Fibroblast of the aortic adventitia (primary cell): ENCODE data around the gene EFCAB11. TPM values are rescaled to one million over a fixed set of nuclear protein-coding genes. Genes with fewer than 3 reads are reported as not detected.

ENCODE experiments used
- DNase-seq: peaks from one replicate; pipeline ENCODE4 v3.0.0-alpha.2; 2010; ENCODE audit warnings: low read depth
- H3K4me3 ChIP-seq: 2 replicates; pipeline ENCODE4 v1.5.1; 2011; ENCODE audit warnings: low read depth, mild to moderate bottlenecking, control low read depth, low read length, moderate library complexity
- CTCF ChIP-seq: IDR thresholded peaks from 2 replicates; pipeline ENCODE4 v1.5.1; 2011; ENCODE audit warnings: mild to moderate bottlenecking, low read length, control low read depth, inconsistent platforms; ENCODE audit not compliant: insufficient read depth
- total RNA-seq: library from RNA; depleted of rRNA; stranded (reverse); fragments of >200 nt; gene quantifications from 2 replicates; pipeline ENCODE4 v1.2.3, GENCODE V29; 2012; ENCODE audit warnings: low replicate concordance

Gene EFCAB11
- total RNA-seq, 1 donor, result 11.1 TPM

DNA sequence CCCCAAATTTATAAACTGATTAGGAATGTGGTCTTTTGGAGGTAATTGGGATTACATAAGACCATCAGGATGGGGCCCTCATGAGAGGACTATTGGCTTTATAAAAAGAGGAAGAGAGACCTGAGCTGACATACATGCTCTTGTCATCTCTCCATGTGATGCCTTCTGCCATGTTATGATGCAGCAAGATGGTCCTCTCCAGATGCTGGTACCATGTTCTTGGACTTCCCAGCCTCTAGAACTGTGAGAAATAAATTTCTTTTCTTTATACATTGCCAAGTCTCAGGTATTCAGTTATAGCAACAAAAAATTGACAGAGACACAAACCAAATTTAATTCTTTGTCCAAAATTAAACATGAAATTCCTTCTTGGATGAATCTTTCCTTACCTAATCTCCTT is 92.9 kb downstream of the EFCAB11 start:
- no peak overlapping the region for H3K4me3 ChIP-seq
- no peak for TF ChIP-seq CTCF
- DNase-seq, result no peak

DNA sequence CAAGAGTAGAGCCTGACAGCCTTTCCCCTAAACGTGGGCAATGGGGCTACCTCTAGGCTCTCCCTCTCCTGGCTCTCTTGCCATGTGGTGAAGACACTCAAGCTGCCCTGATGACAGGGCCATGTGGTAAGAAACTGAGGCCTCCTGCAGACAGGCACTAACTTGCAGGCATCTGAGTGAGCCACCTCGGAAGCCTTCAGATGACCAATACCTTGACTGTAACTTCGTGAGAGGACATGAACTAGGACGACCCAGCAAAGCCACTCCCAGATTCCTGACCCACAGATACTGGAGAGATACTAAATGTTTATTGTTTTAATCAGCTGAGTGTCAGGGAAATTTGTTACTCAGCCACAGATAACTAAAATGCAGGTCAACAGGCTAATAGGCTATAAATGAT is 96.4 kb downstream of the EFCAB11 start:
- TF ChIP-seq CTCF, result no peak
- no peak for DNase-seq
- H3K4me3 ChIP-seq, result no peak overlapping the region

DNA sequence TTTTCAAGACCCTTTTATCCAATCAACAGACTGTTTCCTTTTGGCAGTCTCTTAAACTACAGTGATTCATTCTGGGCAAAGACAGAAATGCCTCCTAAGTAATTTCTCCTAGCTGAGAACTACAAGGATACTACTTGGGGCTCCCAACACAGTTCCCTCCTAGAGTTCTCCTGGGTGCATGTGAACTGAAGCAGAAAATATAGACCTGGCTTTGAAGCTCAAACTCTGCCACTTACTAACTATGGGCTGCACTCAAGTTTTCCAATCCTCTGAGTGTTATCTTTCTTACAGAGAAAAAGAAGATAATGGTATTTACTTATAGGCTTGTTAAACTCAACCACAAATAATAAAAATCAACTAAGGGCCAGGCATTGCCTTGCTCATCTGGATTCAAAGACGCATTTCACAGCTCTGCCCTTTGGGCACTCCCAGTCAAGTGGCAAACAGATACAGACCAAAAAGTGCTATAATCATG is 97.6 kb downstream of the EFCAB11 start:
- peak; percentile 76 for DNase-seq
- no peak for TF ChIP-seq CTCF
- no peak overlapping the region for H3K4me3 ChIP-seq

- DNase-seq, result peak; percentile 93
- no peak overlapping the region for H3K4me3 ChIP-seq
- no peak for TF ChIP-seq CTCF
These were observed 98.4 kb downstream of the EFCAB11 start for GRCh38 chr14:89855961-89856656.

GRCh38 chr14:89853936-89854693 is 100.4 kb downstream of the EFCAB11 start:
- peak; percentile 58 for DNase-seq
- no peak for TF ChIP-seq CTCF
- no peak overlapping the region for H3K4me3 ChIP-seq

DNA sequence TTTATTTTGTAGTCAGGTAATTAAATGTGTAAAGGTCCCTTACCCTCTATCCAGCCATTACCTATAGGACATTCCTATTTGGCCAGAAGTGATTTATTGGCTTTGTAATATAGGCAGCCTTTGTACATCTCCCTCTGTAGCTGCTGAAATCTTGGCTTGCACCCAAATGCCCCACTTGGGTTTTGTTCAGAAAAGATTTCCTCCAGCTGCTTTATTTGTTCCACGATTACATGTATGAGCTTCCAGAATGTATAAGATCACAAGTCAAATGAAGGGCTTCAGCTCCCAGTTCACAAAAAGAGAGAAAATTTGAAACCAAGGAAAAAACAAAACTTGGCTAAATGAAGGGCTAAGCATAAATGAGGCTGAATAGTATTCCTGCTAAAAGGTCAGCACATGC is 103.4 kb downstream of the EFCAB11 start:
- H3K4me3 ChIP-seq, result no peak overlapping the region
- no peak for TF ChIP-seq CTCF
- DNase-seq, result no peak
